ENCODE data around the gene TUBB6.

GRCh38 chr18:12335503-12335902 lies 27.5 kb downstream of the TUBB6 start:
- TF ChIP-seq, protein P1, sequence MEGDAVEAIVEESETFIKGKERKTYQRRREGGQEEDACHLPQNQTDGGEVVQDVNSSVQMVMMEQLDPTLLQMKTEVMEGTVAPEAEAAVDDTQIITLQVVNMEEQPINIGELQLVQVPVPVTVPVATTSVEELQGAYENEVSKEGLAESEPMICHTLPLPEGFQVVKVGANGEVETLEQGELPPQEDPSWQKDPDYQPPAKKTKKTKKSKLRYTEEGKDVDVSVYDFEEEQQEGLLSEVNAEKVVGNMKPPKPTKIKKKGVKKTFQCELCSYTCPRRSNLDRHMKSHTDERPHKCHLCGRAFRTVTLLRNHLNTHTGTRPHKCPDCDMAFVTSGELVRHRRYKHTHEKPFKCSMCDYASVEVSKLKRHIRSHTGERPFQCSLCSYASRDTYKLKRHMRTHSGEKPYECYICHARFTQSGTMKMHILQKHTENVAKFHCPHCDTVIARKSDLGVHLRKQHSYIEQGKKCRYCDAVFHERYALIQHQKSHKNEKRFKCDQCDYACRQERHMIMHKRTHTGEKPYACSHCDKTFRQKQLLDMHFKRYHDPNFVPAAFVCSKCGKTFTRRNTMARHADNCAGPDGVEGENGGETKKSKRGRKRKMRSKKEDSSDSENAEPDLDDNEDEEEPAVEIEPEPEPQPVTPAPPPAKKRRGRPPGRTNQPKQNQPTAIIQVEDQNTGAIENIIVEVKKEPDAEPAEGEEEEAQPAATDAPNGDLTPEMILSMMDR (IDR thresholded peaks at IDR 0.05): no peak
- TF ChIP-seq POLR2AphosphoS5 (IDR thresholded peaks at IDR 0.05): no peak
- no peak for TF ChIP-seq EP300 (IDR thresholded peaks at IDR 0.05; ENCODE audit: low read depth)
- TF ChIP-seq POLR2A (IDR thresholded peaks at IDR 0.05): no peak

Measured in transverse colon (tissue), 4 donors.